ENCODE results near the gene TMOD2.

The TMOD2 gene

DNA sequence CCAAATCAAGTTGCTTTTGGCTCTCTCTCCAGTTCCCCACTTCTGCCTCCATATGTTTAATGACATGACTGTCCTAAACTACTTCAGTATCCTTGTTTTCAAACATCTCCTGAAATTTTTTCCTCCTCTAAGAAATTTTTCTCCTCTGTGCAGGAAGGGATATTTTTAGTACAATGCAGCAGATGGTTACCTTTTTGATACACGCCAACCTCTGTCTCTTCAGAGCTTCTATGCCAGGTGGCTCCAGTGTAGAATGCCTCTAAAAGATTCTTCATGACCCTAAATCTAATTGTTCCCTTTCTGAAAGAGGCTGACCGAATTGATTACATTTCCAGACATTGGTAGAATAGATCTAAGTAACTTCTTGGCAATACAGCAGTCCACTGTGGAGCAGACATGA, 111.7 kb downstream of the TMOD2 start:
- Histone ChIP-seq H3K4me1 (ENCODE audit: insufficient read depth, low read length, poor library complexity, severe bottlenecking) (peaks cover 16% of the 10 kb centered on the region), H3K9me2 (replicated peaks; ENCODE audit: low read depth, low read length) (no peaks in the 10 kb centered on the region), H3K79me2 (ENCODE audit: insufficient read depth, low read length) (peaks cover 65% of the 10 kb centered on the region), H3K9me3 (ENCODE audit: insufficient read depth, low read depth, low read length) (no peaks in the 10 kb centered on the region), H3K27me3 (ENCODE audit: insufficient read depth, low read length, poor library complexity, severe bottlenecking) (no peaks in the 10 kb centered on the region), H3K4me2 (ENCODE audit: low read depth, low read length, poor library complexity, severe bottlenecking) (no peak overlapping the region), H3K4me3 (ENCODE audit: low read length, poor library complexity, severe bottlenecking) (no peak overlapping the region), H4K20me1 (ENCODE audit: insufficient read depth, low read length, poor library complexity, severe bottlenecking) (peaks cover 23% of the 10 kb centered on the region), H3F3A (ENCODE audit: low read depth) (no peaks in the 10 kb centered on the region), H2AFZ (ENCODE audit: low read length) (no peak overlapping the region), H3K9ac (ENCODE audit: low read depth, low read length, poor library complexity, severe bottlenecking) (no peak overlapping the region), H3K36me3 (ENCODE audit: insufficient read depth, low read length) (peaks cover 47% of the 10 kb centered on the region)
- TF ChIP-seq, protein P1, sequence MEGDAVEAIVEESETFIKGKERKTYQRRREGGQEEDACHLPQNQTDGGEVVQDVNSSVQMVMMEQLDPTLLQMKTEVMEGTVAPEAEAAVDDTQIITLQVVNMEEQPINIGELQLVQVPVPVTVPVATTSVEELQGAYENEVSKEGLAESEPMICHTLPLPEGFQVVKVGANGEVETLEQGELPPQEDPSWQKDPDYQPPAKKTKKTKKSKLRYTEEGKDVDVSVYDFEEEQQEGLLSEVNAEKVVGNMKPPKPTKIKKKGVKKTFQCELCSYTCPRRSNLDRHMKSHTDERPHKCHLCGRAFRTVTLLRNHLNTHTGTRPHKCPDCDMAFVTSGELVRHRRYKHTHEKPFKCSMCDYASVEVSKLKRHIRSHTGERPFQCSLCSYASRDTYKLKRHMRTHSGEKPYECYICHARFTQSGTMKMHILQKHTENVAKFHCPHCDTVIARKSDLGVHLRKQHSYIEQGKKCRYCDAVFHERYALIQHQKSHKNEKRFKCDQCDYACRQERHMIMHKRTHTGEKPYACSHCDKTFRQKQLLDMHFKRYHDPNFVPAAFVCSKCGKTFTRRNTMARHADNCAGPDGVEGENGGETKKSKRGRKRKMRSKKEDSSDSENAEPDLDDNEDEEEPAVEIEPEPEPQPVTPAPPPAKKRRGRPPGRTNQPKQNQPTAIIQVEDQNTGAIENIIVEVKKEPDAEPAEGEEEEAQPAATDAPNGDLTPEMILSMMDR (conservative IDR thresholded peaks at IDR 0.05; ENCODE audit: low read length) = no peak
- no peak for TF ChIP-seq EZH2phosphoT487 (IDR thresholded peaks at IDR 0.05; ENCODE audit: borderline replicate concordance)

DNA sequence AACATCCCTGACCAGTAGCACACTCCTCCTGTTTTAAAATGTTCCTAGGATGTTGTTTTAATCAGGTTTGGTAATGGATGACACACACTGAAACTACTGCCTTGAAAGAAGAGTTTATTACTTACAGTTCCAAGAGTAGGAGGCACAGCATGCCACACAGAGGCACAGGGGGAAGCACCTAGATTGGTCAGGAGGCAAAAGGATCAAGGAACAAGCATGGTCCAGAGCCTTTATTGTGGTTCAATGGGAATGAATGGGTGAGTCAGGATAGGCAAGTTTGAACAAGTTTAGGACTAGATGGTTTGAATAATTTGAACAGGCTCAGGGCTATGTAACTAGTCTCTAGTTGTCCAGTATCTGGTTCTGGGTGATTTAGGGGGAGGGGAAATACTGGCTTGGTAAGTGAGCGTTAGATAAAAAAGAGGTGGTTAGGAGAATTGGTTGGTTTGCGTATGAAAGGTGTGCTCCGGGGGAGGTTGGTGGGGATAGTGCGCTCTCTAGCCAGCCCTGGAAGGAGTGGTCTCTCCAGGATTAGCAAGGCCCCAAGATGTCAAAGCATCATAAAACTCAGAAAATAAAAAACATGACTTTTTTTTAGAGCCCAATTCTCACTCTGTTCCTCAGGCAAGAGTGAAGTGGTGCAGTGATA, 113.1 kb downstream of the TMOD2 start:
- TF ChIP-seq, protein P1 (conservative IDR thresholded peaks at IDR 0.05; ENCODE audit: low read length) = no peak
- Histone ChIP-seq H3K27me3 (ENCODE audit: insufficient read depth, low read length, poor library complexity, severe bottlenecking) (no peaks in the 10 kb centered on the region), H3K4me1 (ENCODE audit: insufficient read depth, low read length, poor library complexity, severe bottlenecking) (peaks cover 16% of the 10 kb centered on the region), H3K79me2 (ENCODE audit: insufficient read depth, low read length) (peaks cover 52% of the 10 kb centered on the region), H3F3A (ENCODE audit: low read depth) (no peaks in the 10 kb centered on the region), H2AFZ (ENCODE audit: low read length) (no peak overlapping the region), H3K4me3 (ENCODE audit: low read length, poor library complexity, severe bottlenecking) (no peak overlapping the region), H3K36me3 (ENCODE audit: insufficient read depth, low read length) (peaks cover 61% of the 10 kb centered on the region), H3K9ac (ENCODE audit: low read depth, low read length, poor library complexity, severe bottlenecking) (no peak overlapping the region), H4K20me1 (ENCODE audit: insufficient read depth, low read length, poor library complexity, severe bottlenecking) (peaks cover 23% of the 10 kb centered on the region), H3K9me2 (replicated peaks; ENCODE audit: low read depth, low read length) (no peaks in the 10 kb centered on the region), H3K9me3 (ENCODE audit: insufficient read depth, low read depth, low read length) (no peaks in the 10 kb centered on the region), H3K4me2 (ENCODE audit: low read depth, low read length, poor library complexity, severe bottlenecking) (no peak overlapping the region)

DNA sequence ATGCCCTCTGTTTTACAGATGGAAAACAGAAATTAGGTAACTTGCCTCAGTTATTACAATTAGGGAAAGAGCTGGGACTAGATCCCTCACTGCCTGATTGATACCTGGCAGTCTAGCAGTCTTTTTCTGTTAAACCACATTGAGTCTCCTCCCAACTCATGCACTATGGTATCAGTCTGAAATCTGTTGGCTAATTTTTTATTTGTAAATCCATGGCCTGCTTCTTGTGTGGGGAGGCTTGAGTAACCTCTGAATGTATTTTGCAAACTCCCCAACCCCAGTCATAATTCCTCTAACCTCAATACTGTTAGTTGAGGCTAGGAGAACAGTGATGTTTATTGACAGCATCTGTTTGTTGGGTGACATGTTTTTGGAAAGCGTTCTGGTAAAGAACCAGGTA, 113.9 kb downstream of the TMOD2 start:
- Histone ChIP-seq H3K4me3 (ENCODE audit: low read length, poor library complexity, severe bottlenecking) (no peak overlapping the region), H3F3A (ENCODE audit: low read depth) (no peaks in the 10 kb centered on the region), H3K9ac (ENCODE audit: low read depth, low read length, poor library complexity, severe bottlenecking) (no peak overlapping the region), H4K20me1 (ENCODE audit: insufficient read depth, low read length, poor library complexity, severe bottlenecking) (peaks cover 23% of the 10 kb centered on the region), H3K9me2 (replicated peaks; ENCODE audit: low read depth, low read length) (no peaks in the 10 kb centered on the region), H3K36me3 (ENCODE audit: insufficient read depth, low read length) (peaks cover 66% of the 10 kb centered on the region), H2AFZ (ENCODE audit: low read length) (no peak overlapping the region), H3K4me2 (ENCODE audit: low read depth, low read length, poor library complexity, severe bottlenecking) (no peak overlapping the region), H3K79me2 (ENCODE audit: insufficient read depth, low read length) (peaks cover 45% of the 10 kb centered on the region), H3K27me3 (ENCODE audit: insufficient read depth, low read length, poor library complexity, severe bottlenecking) (no peaks in the 10 kb centered on the region), H3K4me1 (ENCODE audit: insufficient read depth, low read length, poor library complexity, severe bottlenecking) (peaks cover 16% of the 10 kb centered on the region), H3K9me3 (ENCODE audit: insufficient read depth, low read depth, low read length) (no peaks in the 10 kb centered on the region)
- TF ChIP-seq, protein P1 (conservative IDR thresholded peaks at IDR 0.05; ENCODE audit: low read length) = no peak
- TF ChIP-seq EZH2phosphoT487 (IDR thresholded peaks at IDR 0.05; ENCODE audit: borderline replicate concordance) = no peak

Measured in Loucy (cell line).